Hepatocyte (in vitro differentiated cells): ENCODE measurements around the gene C15orf61.

ENCODE experiments used
- CTCF ChIP-seq: fragments of 200-600 bp; sonication (generic); IDR thresholded peaks from 2 replicates; pipeline ENCODE4 v1.5.1; 2016; ENCODE audit warnings: antibody characterized with exemption, mild to moderate bottlenecking; ENCODE audit not compliant: poor library complexity
- EZH2 ChIP-seq: fragments of 200-600 bp; sonication (generic); IDR thresholded peaks from 2 replicates; pipeline ENCODE4 v1.6.1; 2016; ENCODE audit warnings: antibody characterized with exemption, mild to moderate bottlenecking, borderline replicate concordance
- EZH2phosphoT487 ChIP-seq: fragments of 200-600 bp; sonication (generic); IDR thresholded peaks from one replicate; pipeline ENCODE4 v1.6.1; 2018; ENCODE audit warnings: antibody characterized with exemption, mild to moderate bottlenecking, low read depth, moderate library complexity; ENCODE audit not compliant: unreplicated experiment, severe bottlenecking

DNA sequence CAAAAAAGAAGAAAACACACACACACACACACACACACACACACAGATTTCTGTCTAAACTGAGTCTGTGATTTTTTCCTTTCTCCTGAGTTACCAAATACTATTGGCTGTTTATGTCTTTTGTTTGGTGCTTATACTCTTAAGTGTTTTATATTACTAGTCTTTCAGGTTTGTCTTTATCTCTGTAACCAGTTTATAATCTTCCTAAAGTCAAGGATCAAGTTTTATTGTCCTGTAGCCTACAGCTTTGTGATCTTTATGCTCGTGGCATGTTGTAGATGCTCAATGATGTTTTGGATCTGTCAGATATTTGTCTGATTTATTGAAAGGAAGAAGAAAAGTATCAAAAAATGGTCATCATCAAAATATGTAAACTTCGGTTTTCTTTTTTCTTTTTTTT, 26.1 kb downstream of the C15orf61 start:
- TF ChIP-seq CTCF: no peak
- TF ChIP-seq EZH2: no peak
- no peak for TF ChIP-seq EZH2phosphoT487
